Stimulated activated effector memory CD8-positive, alpha-beta T cell treated with anti-CD3 and anti-CD28 coated beads, Interleukin-12 subunit alpha, Interleukin-12 subunit beta, amount 100 ng/mL, for 72 hours (primary cell): ENCODE data around the gene GPR119.
"Not testable (repeated sequence)": the region's sequence is repeated elsewhere in the genome, so short reads cannot be mapped to it uniquely, and the experiment has no call there.

Experiments used
- ATAC-seq: fragments of 150-1000 bp; cut with Tn5 transposase; 2 replicates; pipeline ENCODE4 v1.10.0; 2021
- DNase-seq, 2 donors: peaks; one replicate each; pipeline ENCODE4 v3.0.0; 2021 to 2022; ENCODE audit warnings: low spot score in 2 of 2
- H3K27ac Mint-ChIP-seq: one replicate; pipeline ENCODE4 v1.8.0; 2022; ENCODE audit warnings: mild to moderate bottlenecking, mixed read lengths
- H3K36me3 Mint-ChIP-seq: one replicate; pipeline ENCODE4 v1.8.0; 2022; ENCODE audit warnings: mild to moderate bottlenecking, mixed read lengths
- H3K4me1 Mint-ChIP-seq: one replicate; pipeline ENCODE4 v1.8.0; 2022; ENCODE audit warnings: mixed read lengths
- H3K4me3 Mint-ChIP-seq: one replicate; pipeline ENCODE4 v1.8.0; 2022; ENCODE audit warnings: mild to moderate bottlenecking, mixed read lengths
- H3K9me3 Mint-ChIP-seq: one replicate; pipeline ENCODE4 v1.8.0; 2022; ENCODE audit warnings: mixed read lengths

The GPR119 gene

DNA sequence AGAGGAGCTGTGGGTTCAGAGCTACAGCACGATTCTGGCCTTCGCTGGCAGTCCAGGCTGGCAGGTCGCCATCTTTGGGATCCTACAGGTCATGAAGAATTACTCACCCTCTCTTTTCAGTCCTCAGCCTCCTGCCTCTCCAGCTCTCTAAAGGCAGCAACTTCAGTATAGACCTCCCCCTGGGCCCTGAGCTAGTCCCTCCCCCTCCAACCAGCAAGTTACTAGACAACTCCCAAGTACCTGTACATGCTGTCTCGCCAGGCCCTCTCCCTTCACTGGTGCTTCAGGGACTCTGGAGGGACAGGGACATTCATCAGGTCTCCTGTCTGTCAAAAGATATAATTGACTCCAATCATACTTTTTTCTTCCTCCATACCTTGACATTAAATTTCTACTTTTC, at the start of gene GPR119:
GPR119 (minus strand) TSS at position 155 of the 400 bp plus-strand sequence. CDS start 227 bp downstream, outside the sequence.
- no peaks in the 10 kb centered on the region for H3K9me3 Mint-ChIP-seq
- H3K4me1 Mint-ChIP-seq = no peaks in the 10 kb centered on the region
- no peak for ATAC-seq

GRCh38 chrX:130429236-130429635, 43.8 kb upstream of the GPR119 start:
- not testable (repeated sequence) for H3K4me1 Mint-ChIP-seq, H3K36me3 Mint-ChIP-seq, H3K27ac Mint-ChIP-seq, ATAC-seq, H3K4me3 Mint-ChIP-seq, H3K9me3 Mint-ChIP-seq, DNase-seq

More for the DNA sequence above, at the start of gene GPR119:
- no peaks in the 10 kb centered on the region for H3K36me3 Mint-ChIP-seq
- DNase-seq = no peak
- no peak within 1 kb of the TSS for H3K27ac Mint-ChIP-seq
- H3K4me3 Mint-ChIP-seq = no peak within 1 kb of the TSS

DNA sequence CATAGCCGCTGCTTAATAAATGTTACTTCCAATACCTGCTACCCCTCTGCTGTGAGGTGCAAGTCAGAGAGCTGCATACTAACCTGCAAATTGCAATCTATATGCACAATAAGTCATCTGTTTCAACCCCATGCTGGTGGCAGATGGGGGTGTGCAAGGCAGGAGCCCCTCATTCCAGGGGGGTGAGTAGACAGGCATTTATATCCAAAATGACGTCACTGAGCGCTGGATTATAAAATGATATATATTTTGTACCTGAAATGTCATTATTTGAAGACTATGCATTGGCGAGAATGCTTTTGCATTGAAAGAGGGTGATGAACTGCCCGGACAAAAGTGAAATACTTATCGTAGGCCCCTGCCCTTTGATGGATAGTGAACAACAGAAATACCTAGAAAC, 41.1 kb upstream of the GPR119 start:
- no peaks in the 10 kb centered on the region for H3K36me3 Mint-ChIP-seq
- no peaks in the 10 kb centered on the region for H3K4me1 Mint-ChIP-seq
- H3K9me3 Mint-ChIP-seq = no peaks in the 10 kb centered on the region
- no peak overlapping the region for H3K4me3 Mint-ChIP-seq
- DNase-seq (no peak), ATAC-seq (no peak)
- H3K27ac Mint-ChIP-seq = no peak overlapping the region

- no peak for ATAC-seq
- H3K4me1 Mint-ChIP-seq = peaks cover 6% of the 10 kb centered on the region
Measured at GRCh38 chrX:130419263-130419662, 33.8 kb upstream of the GPR119 start.

DNA sequence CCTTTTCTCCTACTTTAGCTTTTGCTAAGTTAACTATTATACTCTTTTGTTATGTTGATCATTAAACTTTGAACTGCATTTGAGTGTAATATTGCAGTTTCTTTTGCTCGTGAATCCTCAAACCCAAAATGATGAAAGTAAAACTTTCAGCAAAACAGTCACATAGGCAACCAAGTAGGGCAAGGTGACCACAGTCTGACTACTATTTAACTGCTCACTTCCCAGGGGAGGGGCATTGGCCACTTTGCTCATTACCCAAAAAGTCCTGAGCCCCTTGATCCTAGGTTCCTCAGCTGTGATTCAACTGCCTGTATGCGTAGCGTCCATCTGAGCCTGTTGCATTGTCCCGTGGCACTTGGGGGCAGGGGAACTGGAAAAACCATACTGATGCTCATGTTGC, 33.3 kb upstream of the GPR119 start:
- peaks cover 6% of the 10 kb centered on the region for H3K4me1 Mint-ChIP-seq
- no peak overlapping the region for H3K4me3 Mint-ChIP-seq
- no peaks in the 10 kb centered on the region for H3K9me3 Mint-ChIP-seq
- ATAC-seq (no peak), DNase-seq (no peak)
- peaks cover 9% of the 10 kb centered on the region for H3K36me3 Mint-ChIP-seq
- H3K27ac Mint-ChIP-seq = no peak overlapping the region

More at GRCh38 chrX:130419263-130419662, 33.8 kb upstream of the GPR119 start:
- Mint-ChIP-seq H3K4me3 (no peak overlapping the region), H3K36me3 (peaks cover 4% of the 10 kb centered on the region), H3K9me3 (no peaks in the 10 kb centered on the region), H3K27ac (no peak overlapping the region)
- no peak for DNase-seq

DNA sequence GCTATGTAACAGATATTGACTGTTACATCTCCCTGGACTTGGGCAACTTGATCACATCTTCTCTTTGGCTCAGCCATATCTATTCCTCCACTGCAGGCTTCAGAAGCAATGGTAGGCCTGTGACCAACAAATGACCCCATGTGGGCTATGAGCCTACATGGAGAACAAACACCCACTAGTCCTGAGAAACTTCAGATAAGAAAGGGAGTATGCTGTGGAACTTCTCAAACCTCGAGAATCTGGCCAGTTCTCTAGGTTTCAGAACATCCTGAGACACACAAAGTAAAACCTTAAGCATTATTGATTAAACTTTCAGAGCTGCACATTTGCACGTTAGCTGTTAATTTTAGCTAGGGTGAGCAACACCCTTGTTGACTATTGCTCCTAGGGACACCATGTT, 32.6 kb upstream of the GPR119 start:
- Mint-ChIP-seq H3K4me3 (no peak overlapping the region), H3K4me1 (peaks cover 6% of the 10 kb centered on the region), H3K9me3 (no peaks in the 10 kb centered on the region), H3K27ac (no peak overlapping the region), H3K36me3 (peaks cover 16% of the 10 kb centered on the region)
- ATAC-seq (no peak), DNase-seq (no peak)

DNA sequence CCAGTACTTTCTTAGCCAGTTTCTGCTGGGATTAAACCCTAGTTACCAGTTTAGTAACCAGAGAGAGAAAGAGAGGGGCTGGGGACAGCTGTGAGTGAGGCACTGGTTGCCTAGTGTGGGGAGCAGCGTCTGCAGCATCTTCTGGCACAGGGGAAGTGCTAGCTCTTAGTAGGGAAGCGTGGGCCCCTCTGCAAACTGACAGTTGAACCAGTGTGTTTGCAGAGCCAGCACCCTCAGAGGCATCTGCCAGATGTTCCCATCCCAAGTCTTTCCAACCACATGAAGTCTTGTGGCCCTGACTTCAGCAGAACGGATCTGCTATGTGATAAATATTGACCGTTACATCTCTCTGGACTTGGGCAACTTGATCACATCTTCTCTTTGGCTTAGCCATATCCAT, 31.3 kb upstream of the GPR119 start:
- Mint-ChIP-seq H3K36me3 (peaks cover 29% of the 10 kb centered on the region), H3K27ac (no peak overlapping the region), H3K4me3 (no peak overlapping the region), H3K9me3 (no peaks in the 10 kb centered on the region), H3K4me1 (peaks cover 6% of the 10 kb centered on the region)
- DNase-seq (no peak), ATAC-seq (no peak)

DNA sequence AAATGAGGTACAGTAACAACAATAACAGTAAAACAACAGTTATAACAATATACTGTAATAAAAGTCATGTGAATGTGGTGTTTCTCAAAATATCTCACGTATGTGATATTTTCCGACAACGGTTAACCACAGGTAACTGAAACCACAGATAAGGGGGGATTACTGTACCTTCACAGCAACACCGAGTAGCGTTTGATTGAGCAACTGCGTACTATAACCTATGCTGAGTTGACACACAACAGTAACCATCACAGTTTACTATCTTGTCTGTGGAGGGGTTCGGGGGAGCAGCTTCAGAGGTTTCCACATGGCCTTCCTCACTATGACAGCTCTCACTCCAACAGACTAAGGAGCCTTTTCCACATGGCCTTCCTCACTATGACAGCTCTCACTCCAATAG, 29.7 kb upstream of the GPR119 start:
- Mint-ChIP-seq H3K27ac (no peak overlapping the region), H3K9me3 (no peaks in the 10 kb centered on the region), H3K4me1 (peaks cover 6% of the 10 kb centered on the region), H3K36me3 (peaks cover 44% of the 10 kb centered on the region), H3K4me3 (no peak overlapping the region)
- no peak for DNase-seq
- peak; percentile 72 for ATAC-seq

GRCh38 chrX:130414800-130415199, 29.3 kb upstream of the GPR119 start:
- no peak for ATAC-seq
- Mint-ChIP-seq H3K4me1 (peaks cover 6% of the 10 kb centered on the region), H3K27ac (no peak overlapping the region), H3K4me3 (no peak overlapping the region), H3K36me3 (peaks cover 48% of the 10 kb centered on the region), H3K9me3 (no peaks in the 10 kb centered on the region)
- DNase-seq = no peak

- peaks cover 6% of the 10 kb centered on the region for H3K4me1 Mint-ChIP-seq
- no peak for ATAC-seq
- no peak for DNase-seq
- no peak overlapping the region for H3K27ac Mint-ChIP-seq
- H3K9me3 Mint-ChIP-seq = no peaks in the 10 kb centered on the region
- H3K36me3 Mint-ChIP-seq = peaks cover 62% of the 10 kb centered on the region
- no peak overlapping the region for H3K4me3 Mint-ChIP-seq
Measured at GRCh38 chrX:130413415-130413814, 27.9 kb upstream of the GPR119 start.

DNA sequence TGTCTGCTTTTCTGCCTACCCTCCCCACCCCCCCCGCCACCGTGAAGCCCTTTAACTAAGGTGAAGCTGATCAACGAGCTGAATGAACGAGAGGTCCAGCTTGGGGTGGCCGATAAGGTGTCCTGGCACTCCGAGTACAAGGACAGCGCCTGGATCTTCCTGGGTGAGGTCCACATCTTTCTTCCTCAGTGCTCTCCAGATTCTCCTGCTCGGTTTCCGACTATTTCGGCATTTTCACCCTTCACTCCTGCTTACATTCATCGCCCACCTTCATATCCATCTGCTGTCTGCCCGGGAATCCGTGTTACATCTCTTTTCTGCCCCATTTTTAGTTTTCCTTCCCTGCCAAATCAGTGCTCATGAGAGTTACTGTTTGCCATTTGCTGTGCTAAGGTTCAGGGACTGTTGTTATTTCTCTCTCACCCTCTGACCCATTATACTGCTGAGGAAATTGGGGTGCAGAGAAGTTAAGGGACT, 16.8 kb upstream of the GPR119 start:
- peak overlapping the region; percentile 89 for H3K27ac Mint-ChIP-seq
- H3K36me3 Mint-ChIP-seq = peaks cover 34% of the 10 kb centered on the region
- H3K4me1 Mint-ChIP-seq = peaks cover 6% of the 10 kb centered on the region
- DNase-seq (no peak), ATAC-seq (no peak)
- H3K9me3 Mint-ChIP-seq = no peaks in the 10 kb centered on the region
- H3K4me3 Mint-ChIP-seq = peak overlapping the region; percentile 86

GRCh38 chrX:130401415-130402207, 16.1 kb upstream of the GPR119 start, which contains the start of gene RBMX2:
Gene RBMX2, plus strand, starts transcription at chrX:130401987. Its CDS starts 46 bp downstream, at chrX:130402033.
- ATAC-seq = peak; percentile 96
- H3K4me3 Mint-ChIP-seq = peak within 1 kb of the TSS; percentile 86
- peak within 1 kb of the TSS; percentile 89 for H3K27ac Mint-ChIP-seq
- H3K9me3 Mint-ChIP-seq = no peaks in the 10 kb centered on the region
- H3K36me3 Mint-ChIP-seq = peaks cover 29% of the 10 kb centered on the region
- peak; percentile 46 to 75 for DNase-seq
- H3K4me1 Mint-ChIP-seq = peaks cover 6% of the 10 kb centered on the region

GRCh38 chrX:130395341-130395740, 9.9 kb upstream of the GPR119 start:
- Mint-ChIP-seq H3K4me3 (no peak overlapping the region), H3K27ac (no peak overlapping the region), H3K4me1 (no peaks in the 10 kb centered on the region), H3K9me3 (no peaks in the 10 kb centered on the region), H3K36me3 (no peaks in the 10 kb centered on the region)
- ATAC-seq = no peak
- no peak for DNase-seq

GRCh38 chrX:130393451-130394074, 8.1 kb upstream of the GPR119 start:
- Mint-ChIP-seq H3K4me1 (no peaks in the 10 kb centered on the region), H3K9me3 (no peaks in the 10 kb centered on the region), H3K27ac (no peak overlapping the region), H3K4me3 (no peak overlapping the region), H3K36me3 (no peaks in the 10 kb centered on the region)
- ATAC-seq (no peak), DNase-seq (no peak)

- Mint-ChIP-seq H3K27ac (no peak overlapping the region), H3K4me1 (no peaks in the 10 kb centered on the region), H3K36me3 (no peaks in the 10 kb centered on the region), H3K9me3 (no peaks in the 10 kb centered on the region), H3K4me3 (no peak overlapping the region)
- DNase-seq (no peak), ATAC-seq (no peak)
Measured at GRCh38 chrX:130386408-130386808, 934 bp upstream of the GPR119 start.
